GM21619 (cell line): ENCODE data around the gene CCDC61.

Experiments
- ATAC-seq: cut with Tn5 transposase; IDR thresholded peaks from one replicate; pipeline ENCODE4 v1.9.1; 2021; ENCODE audit not compliant: unreplicated experiment

Gene CCDC61

GRCh38 chr19:45973553-45974338 is 21.5 kb upstream of the CCDC61 start, which contains the start of gene NOVA2:
NOVA2 (minus strand) TSS chr19:45973865; CDS start chr19:45973351, 514 bp downstream.
- no peak for ATAC-seq

GRCh38 chr19:45975306-45976070 is 19.8 kb upstream of the CCDC61 start:
- no peak for ATAC-seq

GRCh38 chr19:45976178-45976577 is 19.1 kb upstream of the CCDC61 start:
- ATAC-seq, result no peak

GRCh38 chr19:45978156-45978555 is 17.1 kb upstream of the CCDC61 start:
- no peak for ATAC-seq

DNA sequence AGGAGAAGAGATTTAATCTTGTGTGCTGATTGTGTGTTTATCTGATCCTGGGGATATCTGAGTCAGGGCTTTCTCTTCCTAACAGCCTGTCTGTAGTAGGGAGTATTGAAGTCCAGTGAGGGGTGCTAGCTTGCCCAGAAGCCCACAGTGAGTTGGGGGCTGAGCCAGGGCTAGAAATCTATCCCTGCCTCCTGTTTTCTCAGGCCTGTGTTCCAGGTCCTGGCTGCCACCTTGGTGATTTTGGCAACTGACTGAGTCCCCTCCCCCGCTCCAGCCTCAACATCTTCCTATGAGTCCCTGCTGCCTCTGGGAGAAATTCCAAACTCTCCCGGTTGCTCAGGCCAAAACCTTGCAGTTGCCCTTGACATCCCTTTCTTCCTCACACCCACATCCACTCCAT is 13.9 kb upstream of the CCDC61 start:
- no peak for ATAC-seq

DNA sequence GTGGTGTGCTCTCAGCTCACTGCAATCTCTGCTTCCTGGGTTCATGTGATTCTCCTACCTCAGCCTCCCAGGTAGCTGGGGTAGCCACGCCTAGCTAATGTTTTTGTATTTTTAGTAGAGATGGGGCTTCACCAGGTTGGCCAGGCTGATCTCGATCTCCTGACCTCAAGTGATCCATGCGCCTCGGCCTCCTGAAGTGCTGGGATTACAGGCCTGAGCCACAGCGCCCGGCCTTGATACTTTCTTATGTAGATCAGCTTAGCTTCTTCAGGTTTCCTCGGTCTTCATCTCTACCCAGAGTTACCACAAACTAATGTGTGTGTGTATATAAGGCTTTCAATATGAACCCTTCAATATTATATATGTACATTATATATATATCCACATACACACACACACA is 9.9 kb upstream of the CCDC61 start:
- no peak for ATAC-seq

DNA sequence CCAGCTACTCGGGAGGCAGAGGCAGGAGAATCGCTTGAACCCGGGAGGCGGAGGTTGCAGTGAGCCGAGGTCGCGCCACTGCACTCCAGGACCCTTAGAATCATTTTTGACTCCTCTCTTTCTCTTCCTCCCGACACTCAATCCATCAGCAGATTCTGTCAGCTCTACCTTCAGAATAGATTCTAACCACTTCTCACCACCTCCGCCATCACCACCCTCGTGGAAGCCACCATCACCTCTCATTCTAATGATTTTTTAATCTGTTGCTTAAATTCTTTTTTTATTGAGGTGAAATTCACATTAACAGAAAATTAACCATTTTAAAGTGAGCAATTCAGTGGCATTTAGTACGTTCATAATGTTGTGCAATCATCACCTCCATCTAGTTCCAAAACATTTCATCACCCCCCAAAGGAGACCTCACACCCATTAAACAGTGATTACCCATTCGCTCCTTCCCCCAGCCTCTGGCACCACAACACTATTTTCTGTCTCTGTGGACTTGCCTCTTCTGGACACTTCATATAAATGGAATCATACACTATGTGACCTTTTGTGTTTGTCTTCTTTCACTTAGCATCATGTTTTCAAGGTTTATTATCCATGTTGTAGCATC is 5.0 kb upstream of the CCDC61 start:
- no peak for ATAC-seq

- ATAC-seq, result no peak
Observed at GRCh38 chr19:45994456-45994997, 740 bp upstream of the CCDC61 start.

GRCh38 chr19:45995715-45996385 is 583 bp downstream of the CCDC61 start:
- ATAC-seq, result no peak

GRCh38 chr19:45996933-45997332 is 1.7 kb downstream of the CCDC61 start:
- no peak for ATAC-seq

DNA sequence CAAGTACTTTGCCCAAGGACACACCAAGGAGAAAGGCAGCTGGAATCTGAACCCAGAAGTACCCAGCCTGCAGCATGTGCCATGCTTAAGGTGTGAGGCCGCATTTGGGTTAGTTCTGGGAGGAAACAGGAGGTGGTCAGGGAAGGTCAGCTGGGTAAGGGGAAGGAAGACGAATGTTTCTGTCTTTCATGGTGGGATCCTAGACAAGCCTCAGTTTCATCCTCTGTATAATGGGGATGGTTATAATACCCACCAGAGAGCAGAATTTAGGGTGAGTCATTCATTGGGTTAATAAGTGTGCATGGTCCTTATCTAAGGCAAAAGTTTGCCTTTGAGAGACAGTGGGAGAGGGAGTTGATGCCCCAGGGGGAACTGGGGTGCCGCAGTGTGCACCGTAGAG is 3.6 kb downstream of the CCDC61 start:
- ATAC-seq, result no peak

GRCh38 chr19:45999653-46000121 is 4.4 kb downstream of the CCDC61 start:
- no peak for ATAC-seq

- ATAC-seq, result no peak
Observed at GRCh38 chr19:46000491-46001246, 5.4 kb downstream of the CCDC61 start.

DNA sequence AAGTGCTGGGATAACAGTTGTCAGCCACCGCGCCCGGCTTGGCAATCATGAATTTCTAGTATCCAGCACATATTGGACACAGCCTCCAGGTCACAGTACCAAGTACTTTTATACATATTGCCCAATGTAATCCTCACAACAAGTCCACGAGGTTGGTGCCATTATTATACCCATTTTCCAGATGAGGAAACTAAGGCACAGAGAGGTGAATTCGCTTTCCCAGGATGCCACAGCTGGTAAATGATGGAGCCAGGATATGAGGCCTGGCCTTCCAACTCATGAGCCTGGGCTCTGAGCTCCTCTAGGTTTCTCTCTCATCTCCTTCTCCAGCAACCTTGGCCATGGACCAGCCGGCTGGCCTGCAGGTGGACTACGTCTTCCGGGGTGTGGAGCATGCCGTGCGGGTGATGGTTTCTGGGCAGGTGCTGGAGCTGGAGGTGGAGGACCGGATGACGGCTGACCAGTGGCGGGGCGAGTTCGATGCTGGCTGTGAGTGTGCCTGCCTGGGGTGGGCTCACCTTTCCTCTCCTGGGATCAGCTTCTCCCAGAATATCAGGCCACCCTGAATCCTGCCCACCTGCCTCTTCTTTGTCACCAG is 7.5 kb downstream of the CCDC61 start:
- no peak for ATAC-seq

GRCh38 chr19:46006411-46006810 is 11.1 kb downstream of the CCDC61 start:
- no peak for ATAC-seq

DNA sequence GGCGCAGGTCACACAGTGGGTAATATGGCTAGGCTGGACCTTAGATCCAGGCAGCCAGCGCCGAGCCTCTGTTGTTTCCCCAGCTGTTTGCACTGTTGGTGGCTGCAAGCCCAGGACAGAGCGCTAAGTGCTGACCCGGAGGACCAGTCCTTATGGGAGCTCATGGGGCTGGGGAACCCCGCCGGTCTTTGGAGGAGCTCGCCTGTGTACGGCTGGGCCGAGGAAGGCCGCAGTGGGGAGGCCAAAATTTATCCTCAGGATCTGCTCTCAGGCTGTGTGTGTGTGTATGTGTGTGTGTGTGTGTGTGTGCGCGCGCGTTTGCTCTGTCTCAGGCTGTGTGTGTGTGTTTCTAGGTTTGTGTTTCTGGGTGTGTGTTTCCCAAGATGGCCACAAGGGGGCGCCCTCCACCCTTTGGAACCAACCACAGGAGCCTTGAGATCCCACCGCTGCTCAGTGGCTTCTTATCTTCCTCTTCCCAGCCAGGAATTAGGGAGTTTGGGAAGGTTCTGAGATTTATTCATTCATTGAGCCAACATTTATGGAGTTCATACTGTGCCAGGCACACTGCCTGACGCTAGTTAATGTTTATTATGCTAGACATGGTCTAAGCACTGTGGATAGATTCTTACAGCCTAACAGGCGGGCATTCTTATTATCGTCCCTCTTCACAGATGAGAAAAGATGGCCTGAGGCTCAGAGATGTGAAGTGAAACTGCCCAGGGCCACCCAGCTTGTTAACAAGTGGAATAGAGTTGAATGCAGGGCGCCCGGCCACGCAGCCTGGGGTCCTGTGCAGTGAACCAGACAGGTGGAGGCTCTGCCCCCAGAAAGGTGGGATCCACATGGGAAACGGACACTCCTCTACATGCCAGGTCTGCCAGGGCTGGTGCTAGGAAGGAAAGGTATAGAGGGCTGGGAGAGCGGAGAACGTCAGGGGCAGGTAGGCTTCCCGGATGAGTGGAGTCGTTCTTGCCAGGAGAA is 14.6 kb downstream of the CCDC61 start:
- ATAC-seq, result no peak

GRCh38 chr19:46014534-46014933 is 19.3 kb downstream of the CCDC61 start:
- ATAC-seq, result no peak

GRCh38 chr19:46014941-46015686 is 19.8 kb downstream of the CCDC61 start:
- ATAC-seq, result no peak
